GM21526 (cell line): Measurements from ENCODE around the gene POU6F2.

Experiments
- ATAC-seq: cut with Tn5 transposase; IDR thresholded peaks from one replicate; pipeline ENCODE4 v1.9.1; 2021; ENCODE audit warnings: moderate library complexity; ENCODE audit not compliant: unreplicated experiment, low FRiP score

POU6F2 gene

DNA sequence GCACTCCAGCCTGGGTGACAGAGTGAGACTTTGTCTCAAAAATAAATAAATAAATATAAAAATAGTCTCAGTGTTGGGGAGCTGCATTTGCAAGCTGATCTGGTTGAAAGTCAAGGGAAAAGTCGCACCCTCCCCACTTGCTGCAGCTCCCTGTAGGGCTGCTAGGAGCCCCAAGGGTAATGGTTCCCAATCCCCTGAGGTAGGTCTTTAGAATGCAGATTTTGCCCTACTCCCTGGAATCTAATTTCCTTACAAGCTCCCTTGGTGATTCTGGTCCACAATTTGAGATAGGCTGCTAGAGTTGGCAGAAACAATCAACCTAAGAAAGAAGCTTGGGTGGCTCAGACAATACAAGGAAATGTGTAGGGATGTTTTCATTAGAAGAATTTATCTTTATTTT, 356.0 kb downstream of the POU6F2 start:
- no peak for ATAC-seq

DNA sequence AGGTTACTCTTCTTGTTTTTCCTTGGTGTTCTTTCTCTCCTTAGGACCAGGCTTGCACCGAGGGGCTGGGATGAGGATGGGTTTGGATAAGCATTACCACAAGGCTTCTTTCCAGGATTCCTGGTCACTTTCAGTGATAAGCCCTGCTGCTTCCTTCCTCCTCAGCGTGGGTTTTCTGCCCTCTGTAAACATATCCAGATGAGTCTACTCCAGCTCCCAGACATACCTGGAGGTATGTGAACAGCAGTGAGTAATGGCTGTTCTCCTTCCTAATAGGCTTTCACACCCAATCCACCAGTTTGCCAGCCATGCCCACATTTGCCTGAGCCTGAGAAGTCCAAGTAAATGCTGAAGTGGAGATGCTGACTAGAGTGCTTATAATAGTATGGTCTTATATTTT, 358.7 kb downstream of the POU6F2 start:
- ATAC-seq, result no peak

DNA sequence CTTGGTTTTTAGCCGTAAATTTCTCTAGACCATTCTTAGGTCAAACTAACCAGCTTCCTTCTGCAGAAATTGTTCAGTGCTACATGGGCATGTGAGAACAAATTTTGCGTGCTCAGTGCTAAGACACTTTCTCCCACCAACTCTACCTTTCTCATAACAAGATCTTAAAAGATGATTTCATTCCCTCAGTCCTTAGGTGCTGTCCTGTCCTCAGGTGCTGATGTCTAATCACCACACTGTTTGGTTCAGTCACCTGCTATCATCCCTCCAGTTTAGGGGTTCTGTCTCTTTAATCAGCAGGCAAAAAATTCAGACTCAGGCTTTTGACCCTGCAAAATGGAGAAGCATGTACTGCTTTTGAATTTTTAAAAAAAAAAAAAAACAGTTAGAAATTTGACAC, 361.0 kb downstream of the POU6F2 start:
- ATAC-seq, result no peak

DNA sequence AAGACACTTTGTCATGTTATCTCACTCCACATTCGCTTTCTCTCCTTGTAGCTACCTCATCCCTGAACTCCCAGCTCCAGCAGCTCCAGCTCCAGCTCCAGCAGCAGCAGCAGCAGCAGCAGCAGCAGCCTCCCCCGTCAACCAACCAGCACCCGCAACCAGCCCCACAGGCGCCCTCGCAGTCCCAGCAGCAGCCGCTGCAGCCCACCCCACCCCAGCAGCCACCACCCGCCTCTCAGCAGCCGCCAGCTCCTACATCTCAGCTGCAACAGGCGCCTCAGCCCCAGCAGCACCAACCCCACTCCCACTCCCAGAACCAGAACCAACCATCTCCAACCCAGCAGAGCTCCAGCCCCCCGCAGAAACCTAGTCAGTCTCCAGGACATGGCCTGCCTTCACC, 361.9 kb downstream of the POU6F2 start:
- ATAC-seq, result no peak

DNA sequence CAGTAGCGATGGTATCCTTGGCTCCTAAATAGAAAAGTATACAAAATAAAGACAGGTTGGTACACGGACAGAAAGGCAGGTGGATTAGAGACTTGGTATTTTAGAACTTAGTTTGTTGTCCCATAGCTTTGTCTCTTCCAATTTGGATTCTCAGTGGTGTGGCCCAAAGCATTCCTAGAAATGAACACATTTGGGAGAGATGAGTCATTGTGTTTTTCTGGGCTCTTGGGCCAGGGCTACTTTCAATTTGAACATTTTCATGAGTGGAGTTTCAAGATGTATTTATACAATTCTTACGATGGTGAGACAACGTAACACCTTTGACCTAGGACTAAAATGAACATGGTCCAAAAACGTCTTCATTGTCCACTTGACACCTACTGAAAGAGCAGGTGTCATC, 363.4 kb downstream of the POU6F2 start:
- ATAC-seq, result no peak

DNA sequence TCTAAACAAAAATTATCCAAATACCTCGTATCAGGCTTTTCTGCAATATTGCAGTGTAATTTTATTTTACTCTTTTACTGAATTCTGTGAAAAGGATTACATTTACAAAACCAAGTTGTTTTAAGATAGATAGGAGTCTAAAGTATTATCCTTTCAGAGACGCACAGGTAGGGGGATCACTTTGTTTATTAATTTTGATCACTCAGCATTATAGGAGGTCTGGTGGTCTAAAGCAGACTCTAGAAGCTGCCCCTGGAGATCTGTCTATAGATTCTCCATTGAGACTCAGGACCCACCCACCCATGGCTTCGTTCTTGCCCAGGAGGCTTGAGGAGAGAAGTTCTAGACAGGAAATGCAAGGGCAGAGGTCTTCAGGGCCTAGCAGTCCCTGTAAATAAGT, 365.1 kb downstream of the POU6F2 start:
- ATAC-seq, result no peak

DNA sequence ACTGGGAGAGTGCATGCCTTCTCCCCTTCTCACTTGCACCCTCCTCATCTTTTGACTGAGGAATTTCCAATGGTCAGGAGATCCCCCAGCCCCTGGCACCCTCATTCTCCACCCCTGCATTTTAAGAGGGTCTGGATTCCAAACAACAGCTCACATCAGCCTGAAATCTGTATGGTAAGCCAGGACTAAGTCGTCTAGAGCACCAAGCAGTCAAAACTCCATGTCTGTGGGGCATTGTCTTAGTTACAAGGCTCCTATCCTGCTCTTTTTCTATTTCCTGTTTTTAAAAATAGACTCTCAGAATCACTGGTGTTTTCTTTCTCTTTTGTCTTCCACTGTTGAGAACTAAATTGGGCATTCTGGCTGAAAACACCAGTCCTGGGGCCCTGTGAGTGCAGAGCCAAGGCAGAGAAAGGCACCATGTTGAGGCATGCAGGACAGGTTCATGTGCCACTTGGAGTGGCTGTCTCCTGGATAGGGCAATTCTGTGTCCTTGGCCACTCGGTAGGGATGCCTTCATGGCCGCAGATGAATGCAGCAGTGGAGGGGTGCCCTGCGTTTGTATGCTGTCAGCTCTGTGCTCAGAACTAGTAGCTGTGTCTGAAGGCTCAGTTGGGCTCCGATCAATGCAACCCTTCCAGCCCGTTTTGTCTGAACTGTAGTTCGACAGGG, 371.9 kb downstream of the POU6F2 start:
- ATAC-seq, result no peak

DNA sequence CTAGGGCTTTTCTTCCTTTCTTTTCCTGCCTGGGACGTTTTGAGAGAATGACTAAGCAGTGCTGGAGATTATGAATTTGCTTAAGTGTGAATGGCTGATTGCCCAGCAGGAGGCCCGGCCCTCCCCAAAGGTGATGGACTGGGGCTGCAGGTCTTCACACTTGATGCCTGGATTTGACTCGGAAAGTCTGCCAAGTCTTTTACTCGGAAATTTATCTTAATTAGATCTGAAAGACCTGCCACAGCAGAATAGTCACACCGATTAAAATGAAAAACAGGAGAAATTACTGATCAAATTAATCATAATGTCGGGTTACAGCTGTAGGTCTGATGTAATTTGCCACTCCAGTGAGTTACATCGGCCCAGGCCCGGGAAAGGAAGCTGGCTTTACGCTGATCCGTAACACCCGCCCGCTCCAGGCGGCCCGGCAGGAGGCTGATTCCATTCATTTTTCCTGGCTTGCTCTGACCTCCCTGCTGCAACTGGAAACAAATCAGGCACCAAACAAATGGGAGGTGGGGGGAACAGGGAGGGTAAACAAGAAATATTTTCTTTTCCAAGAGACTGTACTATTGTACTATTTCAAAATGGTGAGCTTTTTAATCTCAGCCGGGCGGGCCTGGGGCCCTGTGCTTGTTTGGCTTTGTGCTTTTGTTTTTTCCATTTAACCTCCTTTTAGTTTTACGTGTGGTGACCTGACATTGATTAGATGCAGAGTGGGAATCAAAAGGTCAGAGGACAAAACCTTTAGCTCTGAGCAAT, 376.1 kb downstream of the POU6F2 start:
- no peak for ATAC-seq

DNA sequence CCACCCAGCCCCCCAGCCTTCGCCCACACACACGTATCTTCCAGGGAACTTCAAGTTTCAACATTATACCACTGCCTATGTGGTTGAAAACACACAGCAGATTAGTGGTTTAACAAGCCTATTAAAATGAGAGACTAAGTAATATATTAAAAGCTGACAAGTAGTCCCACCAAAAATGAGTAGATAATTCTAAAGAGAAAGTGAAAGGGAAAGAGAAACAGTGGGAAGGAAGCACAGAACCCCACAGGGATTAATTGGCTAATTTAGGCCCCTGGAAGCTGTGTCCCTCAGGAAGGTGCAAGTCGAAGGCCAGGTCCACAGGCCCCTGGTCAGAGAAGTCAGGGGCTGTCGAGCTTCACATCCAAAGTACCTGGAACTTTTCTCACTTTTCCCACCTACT, 378.0 kb downstream of the POU6F2 start:
- no peak for ATAC-seq

DNA sequence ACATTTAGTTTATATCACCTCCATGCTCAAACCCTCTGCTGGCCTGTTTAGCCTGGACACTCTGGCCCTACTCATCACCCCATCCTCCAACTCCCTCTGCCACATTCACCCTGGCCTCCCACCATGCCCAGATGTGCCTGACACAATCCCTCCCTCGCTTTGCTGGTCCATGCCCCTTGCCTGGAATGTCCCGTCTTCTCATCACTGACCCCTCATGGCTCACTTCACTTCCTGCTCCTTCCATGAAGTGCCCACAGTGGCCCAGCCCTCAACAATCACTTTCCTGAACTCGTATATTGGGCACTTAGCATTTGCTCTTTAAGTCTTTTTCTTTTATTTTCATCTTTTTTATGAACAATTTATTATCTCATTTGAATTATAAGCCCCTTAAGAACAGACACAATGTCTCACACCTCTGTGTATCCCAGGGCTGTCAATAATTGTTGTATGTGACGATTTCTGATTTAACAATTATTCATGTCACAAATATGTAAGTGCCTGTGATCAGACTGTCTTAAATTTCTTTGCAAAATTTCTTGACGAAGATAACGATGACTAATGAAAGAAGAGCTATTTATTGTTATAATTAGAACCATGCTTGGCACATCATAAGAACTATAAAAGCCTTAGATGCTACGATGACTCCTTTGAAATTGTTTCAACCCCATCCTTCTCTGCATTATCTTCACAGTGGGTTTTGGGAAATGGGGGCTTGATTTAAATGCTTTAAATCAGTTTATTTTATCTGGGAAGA, 378.6 kb downstream of the POU6F2 start:
- ATAC-seq, result no peak

DNA sequence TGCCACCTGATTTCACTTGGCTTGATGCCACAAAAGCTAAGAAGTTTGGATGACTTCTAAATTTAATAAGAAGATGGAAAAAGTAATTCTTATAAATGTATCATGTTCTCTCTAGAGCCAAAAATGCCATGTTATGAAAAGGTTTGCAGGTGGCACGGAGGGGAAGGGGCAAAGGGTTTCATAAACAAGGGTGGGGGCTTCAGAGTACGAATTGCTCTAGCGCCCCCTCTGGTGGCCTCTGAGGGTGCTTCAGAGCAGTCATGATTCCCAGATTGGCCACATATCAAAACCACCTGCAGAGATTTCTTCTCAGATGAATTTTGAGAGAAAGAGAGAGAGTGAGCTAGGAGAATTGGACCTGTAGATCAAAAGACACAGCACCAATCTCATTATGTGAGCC, 379.9 kb downstream of the POU6F2 start:
- ATAC-seq, result no peak

DNA sequence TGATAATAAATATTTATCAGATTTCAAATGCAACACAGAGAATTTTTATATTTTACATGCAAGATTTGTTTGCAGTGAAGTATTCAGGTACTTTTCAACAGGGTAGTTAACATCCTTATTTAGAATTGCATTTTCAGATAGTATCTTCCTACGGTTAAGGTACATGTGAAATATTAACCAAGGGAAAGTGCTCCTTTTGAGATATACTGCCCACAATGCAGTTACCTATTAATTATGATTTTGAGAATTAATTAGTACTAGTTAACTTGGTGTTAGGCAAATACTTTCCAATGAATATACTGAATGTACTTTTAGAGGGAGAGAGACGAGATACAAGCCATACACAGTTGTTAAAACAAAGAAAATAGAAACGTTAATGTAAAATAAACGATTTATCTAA, 382.3 kb downstream of the POU6F2 start:
- no peak for ATAC-seq

DNA sequence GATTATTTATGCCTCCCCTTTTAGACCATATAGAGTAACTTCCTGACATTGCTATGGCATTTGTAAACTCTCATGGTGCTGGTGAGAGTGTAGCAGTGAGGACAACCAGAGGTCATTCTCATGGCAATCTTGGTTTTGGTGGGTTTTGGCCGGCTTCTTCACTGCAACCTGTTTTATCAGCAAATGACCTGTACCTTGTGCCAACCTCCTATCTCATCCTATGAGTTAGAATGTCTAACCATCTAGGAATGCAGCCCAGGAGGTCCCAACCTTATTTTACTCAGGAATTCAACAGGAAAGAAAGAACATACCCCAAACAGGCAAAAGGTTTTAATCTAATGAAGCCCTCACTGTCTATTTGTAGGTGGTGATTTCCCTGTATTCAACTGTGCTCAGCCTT, 383.1 kb downstream of the POU6F2 start:
- ATAC-seq, result no peak

DNA sequence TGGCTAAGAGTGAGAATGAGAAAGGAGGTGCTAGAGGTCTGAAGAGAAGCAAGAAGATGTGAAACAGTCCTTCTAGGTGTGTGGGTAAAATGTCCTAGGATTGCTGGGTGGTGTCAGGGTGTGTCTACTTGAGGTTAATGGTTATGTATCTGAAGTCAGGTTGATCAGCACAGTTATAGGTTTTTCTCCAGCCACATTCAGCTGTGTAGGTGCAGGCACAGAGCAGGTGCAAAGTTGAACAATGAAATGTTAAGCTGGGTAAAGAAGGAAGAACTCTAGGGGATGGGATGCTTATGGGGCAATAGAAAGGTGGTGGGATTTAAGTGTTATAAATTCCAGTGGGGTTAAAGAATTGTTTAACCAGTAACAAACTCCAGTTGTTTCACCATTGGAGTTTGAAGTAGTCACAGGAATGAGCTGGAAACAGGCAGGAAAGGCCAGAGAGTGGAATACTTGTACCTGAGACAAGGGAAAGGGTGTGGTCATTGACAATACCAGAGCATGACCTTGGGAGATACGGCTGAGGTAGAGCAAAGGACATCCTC, 388.1 kb downstream of the POU6F2 start:
- no peak for ATAC-seq

DNA sequence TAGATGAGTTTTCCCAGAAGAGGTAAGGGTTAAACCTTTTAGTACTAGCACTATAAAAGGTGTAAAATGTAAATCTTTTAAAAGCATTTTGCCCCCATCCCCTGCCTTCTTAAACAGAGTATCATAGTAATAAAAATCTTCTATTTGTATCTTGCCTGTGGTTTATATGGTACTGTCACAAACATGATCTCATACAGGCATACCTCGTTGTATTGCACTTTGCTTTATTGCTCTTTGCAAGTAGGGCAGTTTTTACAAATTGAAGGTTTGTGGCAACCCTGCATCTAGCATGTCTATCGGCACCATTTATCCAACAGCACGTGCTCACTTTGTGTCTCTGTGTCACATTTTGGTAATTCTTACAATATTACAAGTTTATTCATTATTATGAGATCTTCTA, 389.7 kb downstream of the POU6F2 start:
- no peak for ATAC-seq

DNA sequence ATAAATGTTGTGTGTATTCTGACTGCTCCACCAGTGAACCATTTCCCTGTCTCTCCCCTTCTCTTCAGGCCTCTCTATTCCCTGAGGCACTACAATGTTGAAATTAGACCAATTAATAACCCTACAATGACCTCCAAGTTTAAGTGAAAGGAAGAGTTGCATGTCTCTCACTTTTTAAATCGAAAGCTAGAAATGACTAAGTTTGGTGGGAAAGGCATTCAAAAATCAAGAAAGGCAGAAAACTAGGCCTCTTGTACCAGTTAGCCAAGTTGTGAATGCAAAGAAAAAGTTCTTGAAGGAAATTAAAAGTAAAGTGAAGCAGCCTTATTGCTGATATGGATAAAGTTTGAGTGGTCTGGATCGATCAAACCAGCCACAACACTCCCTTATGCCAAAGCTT, 390.2 kb downstream of the POU6F2 start:
- ATAC-seq, result no peak

DNA sequence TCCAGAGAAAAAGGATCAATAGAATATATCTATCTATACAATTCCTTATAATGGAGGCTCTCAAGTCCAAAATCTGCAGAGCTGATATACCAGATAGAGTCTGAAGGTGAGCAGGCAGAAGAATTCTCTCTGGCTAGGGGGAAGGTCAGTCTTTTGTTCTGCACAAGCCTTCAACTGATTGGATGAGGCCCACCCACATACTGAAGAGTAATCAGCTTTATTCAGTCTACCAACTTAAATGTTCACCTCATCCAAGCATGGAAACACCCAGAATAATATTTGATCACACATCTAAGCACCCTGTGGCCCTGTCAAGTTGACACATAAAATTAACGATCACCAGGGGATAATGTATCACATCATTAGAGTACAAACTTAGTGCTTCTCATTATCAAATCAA, 394.7 kb downstream of the POU6F2 start:
- no peak for ATAC-seq

DNA sequence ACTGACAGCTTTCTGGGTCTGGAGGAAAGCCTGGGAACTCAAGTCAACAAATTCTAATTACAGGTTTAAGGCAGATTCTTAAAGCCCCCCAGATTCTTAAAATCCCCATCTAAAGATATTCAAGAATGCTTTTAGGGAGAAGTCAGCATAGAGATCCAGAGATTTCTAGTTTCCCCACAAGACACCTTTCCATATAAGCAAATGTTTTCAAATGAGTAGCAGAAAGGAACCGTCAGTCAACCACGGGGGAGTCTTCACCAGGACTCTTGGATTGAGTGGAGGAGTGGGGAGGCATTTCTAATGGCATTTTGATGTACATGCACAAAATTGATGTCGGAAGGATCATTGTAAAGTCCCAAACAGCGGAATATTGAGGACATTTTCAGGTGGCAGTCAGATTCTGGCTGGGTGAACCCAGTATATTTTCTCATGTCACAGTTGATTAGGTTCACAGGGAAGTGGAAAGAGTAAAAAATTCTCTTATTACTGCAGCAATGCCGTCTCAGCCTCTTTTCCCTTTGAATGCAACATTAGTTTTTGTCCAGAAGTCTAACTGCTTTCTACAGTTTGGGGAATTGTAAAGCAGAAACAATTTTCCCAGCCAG, 396.8 kb downstream of the POU6F2 start:
- no peak for ATAC-seq

DNA sequence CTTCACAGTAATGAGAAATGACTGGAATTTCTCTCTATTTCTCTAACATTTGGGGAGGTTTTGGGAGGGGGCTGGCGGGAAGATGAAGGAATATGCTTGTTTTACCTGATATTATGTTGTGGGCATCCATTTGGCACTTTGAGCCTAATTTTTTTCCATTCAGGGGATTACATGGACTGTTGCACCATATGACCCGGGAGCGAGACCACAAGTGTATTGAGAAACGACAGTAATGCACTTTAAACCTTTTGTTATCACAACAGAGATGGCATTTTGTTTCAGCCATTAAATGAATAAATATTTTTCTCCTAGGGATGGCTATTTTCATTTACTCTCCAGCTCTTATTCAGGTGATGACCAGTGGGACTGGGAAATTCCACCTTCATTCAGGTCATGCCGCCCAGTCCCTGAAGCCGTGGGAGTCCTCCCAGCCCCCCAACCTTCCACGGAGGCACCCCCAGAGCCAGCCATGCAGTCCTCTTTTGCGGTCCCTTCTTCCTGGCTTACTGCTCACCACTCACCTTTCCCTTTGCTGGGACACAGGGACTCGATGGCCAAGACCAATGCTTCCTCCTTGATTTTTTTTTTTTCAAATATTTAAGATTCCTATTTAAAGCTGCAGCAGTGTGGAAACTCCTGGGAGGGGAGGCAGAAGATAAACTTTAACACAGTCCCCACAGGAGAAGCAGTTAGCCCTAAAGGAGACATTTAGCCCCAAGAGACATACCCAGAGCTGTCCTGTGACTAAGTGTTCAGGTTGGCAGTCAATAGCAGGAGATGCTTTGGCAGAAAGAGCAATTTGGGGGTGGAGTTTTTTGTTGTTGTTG, 397.6 kb downstream of the POU6F2 start:
- no peak for ATAC-seq

DNA sequence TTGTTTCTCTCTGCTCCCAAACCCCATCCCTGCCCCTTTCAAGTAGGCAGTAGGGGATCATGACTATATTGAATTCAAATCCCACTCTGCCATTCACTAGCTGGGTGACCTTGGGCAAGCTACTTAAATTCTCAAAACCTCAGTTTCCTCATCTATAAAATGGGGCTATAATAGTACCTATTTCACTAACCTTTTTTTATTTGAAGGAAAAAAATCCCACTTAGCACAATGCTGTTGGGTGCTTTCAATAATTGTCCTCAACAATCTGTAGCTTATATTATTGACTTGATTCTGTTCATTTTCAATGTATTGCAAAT, 398.1 kb downstream of the POU6F2 start:
- no peak for ATAC-seq
